ELF-1 (cell line): Measurements from ENCODE around the gene SLC5A8.

Experiments
- DNase-seq: peaks from one replicate; pipeline ENCODE4 v3.0.0-alpha.2; 2016; ENCODE audit warnings: low read depth, low spot score

SLC5A8 gene

GRCh38 chr12:101168001-101168400, 42.0 kb downstream of the SLC5A8 start:
- no peak for DNase-seq

- DNase-seq = no peak
Measured at GRCh38 chr12:101166866-101167265, 43.2 kb downstream of the SLC5A8 start.

GRCh38 chr12:101165319-101165718, 44.7 kb downstream of the SLC5A8 start:
- no peak for DNase-seq

GRCh38 chr12:101145777-101146431, 64.1 kb downstream of the SLC5A8 start:
- DNase-seq = peak; percentile 45

- DNase-seq = no peak
Measured at GRCh38 chr12:101127521-101128219, 82.4 kb downstream of the SLC5A8 start.

- DNase-seq = no peak
Measured at GRCh38 chr12:101117842-101118241, 92.2 kb downstream of the SLC5A8 start.

GRCh38 chr12:101116911-101117310, 93.1 kb downstream of the SLC5A8 start:
- DNase-seq = no peak

- DNase-seq = no peak
Measured at GRCh38 chr12:101115326-101115725, 94.7 kb downstream of the SLC5A8 start.

GRCh38 chr12:101111441-101111840, 98.6 kb downstream of the SLC5A8 start:
- no peak for DNase-seq

GRCh38 chr12:101110866-101111265, 99.2 kb downstream of the SLC5A8 start:
- DNase-seq = no peak

GRCh38 chr12:101108130-101108529, 101.9 kb downstream of the SLC5A8 start:
- DNase-seq = no peak

- no peak for DNase-seq
Measured at GRCh38 chr12:101107032-101107763, 102.8 kb downstream of the SLC5A8 start.
